Astrocyte (in vitro differentiated cells and primary cell): ENCODE results near the gene RALGPS1.

Experiments
- EZH2 ChIP-seq: IDR thresholded peaks from 2 replicates; pipeline ENCODE4 v1.6.1; 2012; ENCODE audit warnings: mild to moderate bottlenecking, low read length, inconsistent platforms; ENCODE audit not compliant: insufficient read depth
- TF ChIP-seq, protein P1 (sequence below): IDR thresholded peaks from 2 replicates; pipeline ENCODE4 v1.5.1; 2011; ENCODE audit warnings: low read depth, mild to moderate bottlenecking, inconsistent platforms, low read length, moderate library complexity; ENCODE audit not compliant: insufficient read depth

DNA sequence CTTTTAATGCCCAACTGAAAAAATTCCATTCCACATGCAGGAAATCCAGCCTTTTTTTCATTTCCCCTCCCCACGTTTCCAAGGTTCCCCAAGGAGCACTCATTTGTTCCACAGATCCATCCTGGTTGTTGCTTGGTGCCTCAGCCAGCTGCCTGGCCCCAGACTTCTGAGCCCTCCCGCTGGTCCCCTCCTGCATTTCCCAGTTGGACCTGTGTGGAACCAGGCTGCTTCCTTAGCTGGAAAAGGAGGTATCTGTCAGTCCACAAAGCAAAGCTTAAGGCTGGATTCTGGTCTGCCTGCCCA is 163.0 kb downstream of the RALGPS1 start:
- TF ChIP-seq, protein P1, sequence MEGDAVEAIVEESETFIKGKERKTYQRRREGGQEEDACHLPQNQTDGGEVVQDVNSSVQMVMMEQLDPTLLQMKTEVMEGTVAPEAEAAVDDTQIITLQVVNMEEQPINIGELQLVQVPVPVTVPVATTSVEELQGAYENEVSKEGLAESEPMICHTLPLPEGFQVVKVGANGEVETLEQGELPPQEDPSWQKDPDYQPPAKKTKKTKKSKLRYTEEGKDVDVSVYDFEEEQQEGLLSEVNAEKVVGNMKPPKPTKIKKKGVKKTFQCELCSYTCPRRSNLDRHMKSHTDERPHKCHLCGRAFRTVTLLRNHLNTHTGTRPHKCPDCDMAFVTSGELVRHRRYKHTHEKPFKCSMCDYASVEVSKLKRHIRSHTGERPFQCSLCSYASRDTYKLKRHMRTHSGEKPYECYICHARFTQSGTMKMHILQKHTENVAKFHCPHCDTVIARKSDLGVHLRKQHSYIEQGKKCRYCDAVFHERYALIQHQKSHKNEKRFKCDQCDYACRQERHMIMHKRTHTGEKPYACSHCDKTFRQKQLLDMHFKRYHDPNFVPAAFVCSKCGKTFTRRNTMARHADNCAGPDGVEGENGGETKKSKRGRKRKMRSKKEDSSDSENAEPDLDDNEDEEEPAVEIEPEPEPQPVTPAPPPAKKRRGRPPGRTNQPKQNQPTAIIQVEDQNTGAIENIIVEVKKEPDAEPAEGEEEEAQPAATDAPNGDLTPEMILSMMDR = no peak
- no peak for TF ChIP-seq EZH2
